ENCODE results near the gene CENPV.

The CENPV gene

GRCh38 chr17:16358394-16358793, 5.1 kb upstream of the CENPV start:
- no peak for DNase-seq

- DNase-seq = no peak
These were observed 1.3 kb upstream of the CENPV start for GRCh38 chr17:16354585-16354984.

- peak; percentile 36 for DNase-seq
These were observed 477 bp downstream of the CENPV start for GRCh38 chr17:16352667-16353316.

- DNase-seq = peak; percentile 41
These were observed 984 bp downstream of the CENPV start for GRCh38 chr17:16352303-16352666.

- peak; percentile 64 for DNase-seq
These were observed 1.4 kb downstream of the CENPV start for GRCh38 chr17:16351831-16352230.

- DNase-seq = no peak
These were observed 3.8 kb downstream of the CENPV start for GRCh38 chr17:16349431-16349830.

- no peak for DNase-seq
These were observed 4.7 kb downstream of the CENPV start for GRCh38 chr17:16348586-16348985.

GRCh38 chr17:16346721-16347271, 6.5 kb downstream of the CENPV start:
- no peak for DNase-seq

GRCh38 chr17:16345565-16345964, 7.7 kb downstream of the CENPV start:
- no peak for DNase-seq

- DNase-seq = no peak
These were observed 9.7 kb downstream of the CENPV start for GRCh38 chr17:16343569-16343968.

GRCh38 chr17:16342979-16343378, 10.3 kb downstream of the CENPV start:
- peak; percentile 32 for DNase-seq

- no peak for DNase-seq
These were observed 13.3 kb downstream of the CENPV start for GRCh38 chr17:16339959-16340358.

- DNase-seq = no peak
These were observed 13.9 kb downstream of the CENPV start for GRCh38 chr17:16339402-16339801.

- no peak for DNase-seq
These were observed 14.9 kb downstream of the CENPV start for GRCh38 chr17:16338391-16338790.

GRCh38 chr17:16329519-16330271, 23.6 kb downstream of the CENPV start:
- DNase-seq = peak; percentile 9

GRCh38 chr17:16328997-16329396, 24.3 kb downstream of the CENPV start:
- DNase-seq = no peak

- DNase-seq = no peak
These were observed 26.3 kb downstream of the CENPV start for GRCh38 chr17:16327018-16327417.

GRCh38 chr17:16325964-16326363, 27.3 kb downstream of the CENPV start:
- DNase-seq = no peak

GRCh38 chr17:16322636-16323035, 30.6 kb downstream of the CENPV start:
- peak; percentile 95 for DNase-seq

- no peak for DNase-seq
These were observed 33.3 kb downstream of the CENPV start for GRCh38 chr17:16319969-16320368.

- DNase-seq = no peak
These were observed 38.4 kb downstream of the CENPV start for GRCh38 chr17:16314859-16315258.

- no peak for DNase-seq
These were observed 39.1 kb downstream of the CENPV start for GRCh38 chr17:16314189-16314588.

GRCh38 chr17:16313139-16314090, 39.9 kb downstream of the CENPV start:
- DNase-seq = no peak

Measured in HCEC 1CT (cell line).